A549 (cell line): ENCODE data around the gene EIF4A2. TPM values are rescaled to one million over a fixed set of nuclear protein-coding genes. Genes with fewer than 3 reads are reported as not detected.

ENCODE experiments used
- ATAC-seq, 2 experiments: fragments of 200-7000 bp in 1 of 2; fragments of >200 bp in 1 of 2; cut with Nextera tagmentation in 1 of 2; cut with Tn5 transposase in 1 of 2; 3 replicates each; pipeline versions ENCODE4 v1.8.0 to v1.9.1; 2018 to 2020; ENCODE audit warnings: mild to moderate bottlenecking in 1 of 2, moderate library complexity in 1 of 2
- CTCF ChIA-PET: fragments of 300-600 bp; sonication (Branson Sonifier 250); formaldehyde crosslinking; extraction: SDS; loops from one replicate; lab custom pipeline; 2021; ENCODE audit warnings: antibody characterized with exemption, inconsistent platforms; lab: Yijun Ruan, JAX
- POLR2A ChIA-PET: fragments of 350-600 bp; formaldehyde crosslinking; extraction: SDS; loops from one replicate; lab custom pipeline; 2021; ENCODE audit warnings: antibody characterized with exemption, inconsistent platforms; lab: Yijun Ruan, JAX
- DNase-seq, 2 experiments: peaks; one replicate each; pipeline versions ENCODE4 v3.0.0 to v3.0.0-alpha.2; 2011 to 2016; ENCODE audit warnings: low read depth in 1 of 2, low spot score in 1 of 2
- FAIRE-seq: peaks from 2 replicates; lab custom pipeline; 2011; peaks lifted over from hg19 to GRCh38; lab: Jason Lieb, UNC
- H3K27ac ChIP-seq, 2 experiments: fragments of >200 bp; sonication (Bioruptor Twin); formaldehyde crosslinking; 3 replicates each; pipeline ENCODE4 v1.5.1; 2016 to 2017
- H3K4me1 ChIP-seq: fragments of >200 bp; sonication (Bioruptor Twin); formaldehyde crosslinking; 3 replicates; pipeline ENCODE4 v1.6.1; 2016
- H3K4me2 ChIP-seq: fragments of >200 bp; sonication (Bioruptor Twin); formaldehyde crosslinking; 3 replicates; pipeline ENCODE4 v1.6.1; 2016
- H3K4me3 ChIP-seq: fragments of >200 bp; sonication (Bioruptor Twin); formaldehyde crosslinking; 3 replicates; pipeline ENCODE4 v1.5.1; 2016
- H3K9me3 ChIP-seq: fragments of >200 bp; sonication (Bioruptor Twin); formaldehyde crosslinking; 3 replicates; pipeline ENCODE4 v1.6.1; 2016
- ATOH8 ChIP-seq: fragments of 250-450 bp; sonication (Bioruptor Pico); IDR thresholded peaks from 2 replicates; pipeline ENCODE4 v1.5.0; 2020; ENCODE audit warnings: low read depth, mild to moderate bottlenecking, moderate library complexity
- BCL3 ChIP-seq: fragments of >200 bp; sonication (Bioruptor Twin); formaldehyde crosslinking; IDR thresholded peaks from 3 replicates; pipeline ENCODE4 v1.6.1; 2016
- CBX8 ChIP-seq: fragments of 200-600 bp; sonication (generic); IDR thresholded peaks from 2 replicates; pipeline ENCODE4 v1.6.1; 2016
- CHD2 ChIP-seq: fragments of 150-350 bp; IDR thresholded peaks from 2 replicates; pipeline ENCODE4 v1.6.1; 2014; ENCODE audit warnings: low read length; ENCODE audit not compliant: partially characterized antibody
- ELK1 ChIP-seq: fragments of 150-350 bp; IDR thresholded peaks from 2 replicates; pipeline ENCODE4 v1.6.1; 2014; ENCODE audit warnings: low read depth, mild to moderate bottlenecking, low read length
- EP300 ChIP-seq, 2 experiments: fragments of >200 bp; sonication (Bioruptor Twin); formaldehyde crosslinking; IDR thresholded peaks; 2 replicates in 1 of 2; 3 replicates in 1 of 2; pipeline ENCODE4 v1.6.1; 2016 to 2017
- FOSL2 ChIP-seq, 2 experiments: fragments of 450-650 bp in 1 of 2; fragments of >200 bp in 1 of 2; sonication (Bioruptor Twin) in 1 of 2; formaldehyde crosslinking; IDR thresholded peaks; 2 replicates each; pipeline versions ENCODE4 v1.5.0 to v1.6.1; 2016 to 2020; ENCODE audit warnings: mild to moderate bottlenecking in 1 of 2, moderate library complexity in 1 of 2
- FOXS1 ChIP-seq: fragments of 250-450 bp; sonication (Bioruptor Pico); IDR thresholded peaks from 2 replicates; pipeline ENCODE4 v1.5.0; 2020; ENCODE audit warnings: mild to moderate bottlenecking, moderate library complexity
- HES2 ChIP-seq: fragments of >200 bp; sonication (Bioruptor Twin); formaldehyde crosslinking; IDR thresholded peaks from 2 replicates; pipeline ENCODE4 v1.6.1; 2016
- HEYL ChIP-seq: fragments of 250-450 bp; sonication (Bioruptor Pico); IDR thresholded peaks from 2 replicates; pipeline ENCODE4 v1.8.0; 2021; ENCODE audit warnings: mild to moderate bottlenecking, moderate library complexity
- HMGXB4 ChIP-seq: fragments of 250-450 bp; sonication (Bioruptor Pico); IDR thresholded peaks from 2 replicates; pipeline ENCODE4 v1.5.0; 2021; ENCODE audit warnings: mild to moderate bottlenecking, moderate library complexity, borderline replicate concordance
- JUNB ChIP-seq: fragments of >200 bp; sonication (Bioruptor Twin); formaldehyde crosslinking; IDR thresholded peaks from 2 replicates; pipeline ENCODE4 v1.6.1; 2016
- KDM1A ChIP-seq: fragments of 200-600 bp; sonication (generic); IDR thresholded peaks from 2 replicates; pipeline ENCODE4 v1.6.1; 2016; ENCODE audit warnings: low read depth, mild to moderate bottlenecking
- KDM5A ChIP-seq: fragments of 200-600 bp; sonication (generic); IDR thresholded peaks from 2 replicates; pipeline ENCODE4 v1.6.1; 2016; ENCODE audit warnings: antibody characterized with exemption, mild to moderate bottlenecking
- MAFK ChIP-seq: fragments of 450-650 bp; IDR thresholded peaks from 2 replicates; pipeline ENCODE4 v1.6.1; 2014; ENCODE audit not compliant: partially characterized antibody
- MAX ChIP-seq: IDR thresholded peaks from 2 replicates; pipeline ENCODE4 v1.6.1; 2012
- MAZ ChIP-seq: fragments of 150-350 bp; IDR thresholded peaks from 2 replicates; pipeline ENCODE4 v1.6.1; 2014; ENCODE audit warnings: antibody characterized with exemption, low read depth, low read length, borderline replicate concordance
- NFE2L2 ChIP-seq: fragments of 150-350 bp; conservative IDR thresholded peaks from 2 replicates; pipeline ENCODE4 v1.6.1; 2014; ENCODE audit warnings: low read length
- NPAS2 ChIP-seq: fragments of 250-450 bp; sonication (Bioruptor Pico); IDR thresholded peaks from 2 replicates; pipeline ENCODE4 v1.8.0; 2022; ENCODE audit warnings: mild to moderate bottlenecking, moderate library complexity, borderline replicate concordance
- POLR2A ChIP-seq: IDR thresholded peaks from 2 replicates; pipeline ENCODE4 v1.6.1; 2012; ENCODE audit warnings: mild to moderate bottlenecking, low read length
- POLR2AphosphoS2 ChIP-seq: conservative IDR thresholded peaks from 2 replicates; pipeline ENCODE4 v1.6.1; 2012; ENCODE audit warnings: low read length, improper control_type of control experiment, inconsistent platforms
- RARB ChIP-seq: fragments of 250-450 bp; sonication (Bioruptor Pico); IDR thresholded peaks from 2 replicates; pipeline ENCODE4 v1.8.0; 2021; ENCODE audit warnings: mild to moderate bottlenecking, moderate library complexity
- RFX5 ChIP-seq: fragments of 450-650 bp; IDR thresholded peaks from 2 replicates; pipeline ENCODE4 v1.7.1; 2014; ENCODE audit warnings: antibody characterized with exemption, mild to moderate bottlenecking, moderate library complexity
- RNF2 ChIP-seq: fragments of 200-600 bp; sonication (generic); IDR thresholded peaks from 2 replicates; pipeline ENCODE4 v1.6.1; 2016; ENCODE audit warnings: low read depth, mild to moderate bottlenecking, antibody characterized with exemption, moderate library complexity, borderline replicate concordance
- SREBF2 ChIP-seq: fragments of 450-650 bp; IDR thresholded peaks from 2 replicates; pipeline ENCODE4 v1.6.1; 2014; ENCODE audit warnings: mild to moderate bottlenecking, moderate library complexity
- ZSCAN20 ChIP-seq: fragments of 250-450 bp; sonication (Bioruptor Pico); IDR thresholded peaks from 2 replicates; pipeline ENCODE4 v1.8.0; 2022; ENCODE audit warnings: mild to moderate bottlenecking, moderate library complexity
- WGBS: methylation state at CpG from one replicate; pipeline ENCODE4 v1.1.6; 2017; ENCODE audit errors: missing lambda C conversion rate; 5-methylcytosine and 5-hydroxymethylcytosine counted together
- polyA plus RNA-seq, 4 experiments: library from polyadenylated mRNA; depleted of rRNA in 3 of 4; stranded (reverse); fragments of >200 nt; fragmentation: RNase III in 1 of 4; extraction: RNeasy Plus Mini Kit Qiagen cat#74134 plus additional on column Dnase treatment in 1 of 4; gene quantifications; 2 replicates in 3 of 4; 3 replicates in 1 of 4; pipeline ENCODE4 v1.2.3, GENCODE V29; 2011 to 2017

EIF4A2 gene
- polyA plus RNA-seq, 2 of the 4 experiments (the other 2 are of a cell fraction) = 172 to 493 TPM

- H3K4me2 ChIP-seq = peak overlapping the region; percentile 99
- TF ChIP-seq ATOH8 (CRISPR knock-in tag) (no peak), NFE2L2 (no peak), HEYL (CRISPR knock-in tag) (0 out of 2 replicates have a peak, but pooled peaks have one; percentile 27), POLR2AphosphoS2 (0 out of 2 replicates have a peak, but pooled peaks have one; percentile 29), CHD2 (no peak), RARB (CRISPR knock-in tag) (no peak), CBX8 (no peak), ELK1 (no peak), EP300 (IDR thresholded peaks at IDR 0.05) (no peak), HES2 (no peak), RFX5 (no peak), MAFK (no peak), FOXS1 (CRISPR knock-in tag) (no peak), RNF2 (no peak)
- H3K27ac ChIP-seq = peak overlapping the region in 1 of 2 experiments; percentile 28; a peak in 1 of 6 replicates
- CTCF ChIA-PET = no interaction called here
- ATAC-seq (no peak), DNase-seq (no peak), FAIRE-seq (no peak)
- H3K4me1 ChIP-seq = peaks cover 51% of the 10 kb centered on the region
- H3K4me3 ChIP-seq = peak overlapping the region; percentile 94
- POLR2A ChIA-PET = no interaction called here
- WGBS = 62% methylated on average over 3 of the region's 3 CpGs
- H3K9me3 ChIP-seq = no peaks in the 10 kb centered on the region
Observed at GRCh38 chr3:186786922-186787321, 3.5 kb downstream of the EIF4A2 start.

GRCh38 chr3:186787642-186788481 is 4.5 kb downstream of the EIF4A2 start:
- TF ChIP-seq MAFK = no peak
- TF ChIP-seq MAX = no peak
- no peak for TF ChIP-seq BCL3
- TF ChIP-seq HMGXB4 (CRISPR knock-in tag) = no peak
- no peak for TF ChIP-seq JUNB
- TF ChIP-seq KDM1A = no peak
- no peak for TF ChIP-seq KDM5A
- TF ChIP-seq MAZ = no peak
- TF ChIP-seq ELK1 = no peak
- TF ChIP-seq POLR2A = no peak
- TF ChIP-seq NPAS2 (CRISPR knock-in tag) = no peak
- TF ChIP-seq FOSL2 (IDR thresholded peaks at IDR 0.05) = no peak
- TF ChIP-seq FOSL2 (CRISPR knock-in tag; IDR thresholded peaks at IDR 0.05) = no peak
- TF ChIP-seq ZSCAN20 (CRISPR knock-in tag) = no peak
- no peak for TF ChIP-seq ATOH8 (CRISPR knock-in tag)
- TF ChIP-seq SREBF2 = no peak
- Histone ChIP-seq H3K4me3 (peak overlapping the region; percentile 94), H3K27ac (no peak overlapping the region), H3K4me2 (peak overlapping the region; percentile 99), H3K4me1 (peaks cover 48% of the 10 kb centered on the region), H3K9me3 (no peaks in the 10 kb centered on the region)
- DNase-seq = no peak
- FAIRE-seq = no peak
- POLR2A ChIA-PET = interaction anchor here (1.0 kb wide), 1 partner anchor 171 kb away, joined by 3 read pairs; no protein-coding TSS in a partner anchor
- CTCF ChIA-PET = no interaction called here
- no peak for ATAC-seq
- WGBS = 42% methylated on average over 15 of the region's 15 CpGs
